Measurements from ENCODE around the gene WDR5.

WDR5 gene

GRCh38 chr9:134155812-134156377 lies 20.0 kb downstream of the WDR5 start:
- H3K4me3 ChIP-seq: no peak overlapping the region
- no peak overlapping the region for H3K27ac ChIP-seq

- H3K27ac ChIP-seq: no peak overlapping the region
- H3K4me3 ChIP-seq: no peak overlapping the region
Measured at GRCh38 chr9:134156564-134157377, 20.9 kb downstream of the WDR5 start.

DNA sequence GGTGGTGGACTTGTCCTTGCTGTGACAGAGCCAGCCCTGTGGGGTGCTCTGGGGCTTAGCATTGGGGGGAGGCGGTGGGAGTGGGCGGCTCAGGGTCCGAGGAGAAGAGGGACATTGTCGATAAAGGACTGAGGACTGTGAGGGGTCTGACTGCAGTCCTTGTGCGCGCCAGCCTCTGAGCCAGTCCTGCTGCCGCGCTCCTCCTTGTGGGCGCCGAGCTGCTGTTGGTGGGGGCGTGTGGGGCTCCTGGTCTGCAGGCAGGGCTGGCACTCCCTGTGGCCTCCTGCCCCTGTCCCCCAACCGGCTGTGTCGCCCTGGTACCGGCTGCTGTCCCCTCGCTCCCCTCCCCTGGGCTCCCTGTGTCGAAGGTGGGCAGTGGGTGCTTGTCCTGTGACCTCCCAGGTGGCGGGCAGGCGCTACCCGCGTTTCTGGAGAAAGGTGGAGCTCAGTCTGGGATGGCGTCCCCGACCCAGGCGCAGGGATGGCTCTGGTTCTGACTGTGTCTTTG lies 21.6 kb downstream of the WDR5 start:
- Histone ChIP-seq H3K4me3 (no peak overlapping the region), H3K27ac (no peak overlapping the region)

DNA sequence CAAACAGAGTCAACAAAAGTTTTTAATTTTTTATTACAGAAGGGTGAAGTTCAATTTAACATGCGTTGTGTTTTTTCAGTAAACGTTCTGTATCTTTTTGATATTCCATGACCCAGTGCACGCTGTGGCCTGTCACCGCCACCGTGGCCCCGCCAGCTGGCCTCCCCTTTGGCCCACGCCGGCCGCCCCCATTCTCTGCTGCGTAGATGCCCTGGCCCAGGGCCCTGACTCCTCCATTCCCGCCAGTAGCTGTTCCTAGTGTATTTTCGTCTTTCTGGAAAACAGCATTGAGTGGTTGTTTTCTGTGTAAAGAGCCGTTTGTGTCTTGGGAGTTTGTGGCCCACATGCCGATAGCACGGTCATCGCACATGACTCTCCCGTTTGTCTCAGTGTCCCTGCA lies 22.4 kb downstream of the WDR5 start:
- Histone ChIP-seq H3K27ac (no peak overlapping the region), H3K4me3 (no peak overlapping the region)

- no peak overlapping the region for H3K27ac ChIP-seq
Measured at GRCh38 chr9:134158753-134159392, 23.0 kb downstream of the WDR5 start.

DNA sequence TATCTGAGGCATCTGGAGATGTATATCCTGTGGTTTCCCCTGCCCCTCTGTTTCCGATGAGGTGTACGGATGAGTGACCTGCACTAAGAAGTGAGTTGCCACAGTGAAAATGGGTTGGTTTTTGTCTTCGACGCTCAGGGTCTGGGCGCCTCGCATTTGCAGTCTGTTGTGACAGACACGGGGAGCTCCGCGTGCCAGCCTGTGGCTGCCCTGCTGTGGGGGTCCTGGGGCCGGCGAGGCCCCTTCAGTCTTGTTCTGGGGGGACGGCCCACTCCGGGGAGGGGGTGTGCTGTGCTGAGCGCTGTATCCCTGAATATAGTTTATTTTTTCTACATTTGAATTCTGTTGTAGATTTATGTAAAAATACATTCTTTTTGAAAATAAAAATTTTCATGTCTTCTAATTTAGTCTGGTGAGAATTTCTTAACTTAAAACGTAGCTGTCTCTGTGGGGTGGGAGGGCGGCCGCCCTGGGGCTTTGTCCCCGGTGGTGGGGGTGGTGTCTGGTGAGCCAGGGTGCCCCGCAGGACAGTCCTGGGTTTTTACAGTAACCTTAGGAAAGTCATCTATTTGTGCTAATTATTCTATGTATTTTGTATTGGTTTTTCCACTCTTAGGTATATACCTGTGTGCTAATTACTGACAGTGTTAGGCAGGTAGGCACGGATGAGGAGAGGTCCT lies 23.8 kb downstream of the WDR5 start:
- no peak overlapping the region for H3K4me3 ChIP-seq
- no peak overlapping the region for H3K27ac ChIP-seq

More at GRCh38 chr9:134158753-134159392, 23.0 kb downstream of the WDR5 start:
- H3K4me3 ChIP-seq: no peak overlapping the region

DNA sequence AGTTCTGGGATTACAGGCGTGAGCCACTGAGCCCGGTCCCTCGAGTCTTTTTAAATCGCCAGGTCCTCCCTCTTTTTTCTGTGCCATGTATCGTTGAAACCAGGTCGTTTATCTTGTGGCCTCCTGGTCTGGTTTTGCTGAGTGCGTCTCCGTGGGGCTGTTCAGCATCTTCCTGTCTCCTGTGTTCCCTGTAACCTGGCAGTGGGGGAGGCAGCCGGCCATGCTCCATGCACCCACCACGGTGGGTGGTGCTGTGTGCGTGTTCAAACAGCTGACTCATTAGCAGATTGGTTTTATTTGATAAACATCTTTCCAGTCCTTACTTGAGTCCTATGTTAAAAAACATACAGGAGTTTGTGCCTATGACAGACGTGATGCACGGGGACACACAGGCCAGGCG lies 25.8 kb downstream of the WDR5 start:
- H3K4me3 ChIP-seq: no peak overlapping the region
- H3K27ac ChIP-seq: no peak overlapping the region

DNA sequence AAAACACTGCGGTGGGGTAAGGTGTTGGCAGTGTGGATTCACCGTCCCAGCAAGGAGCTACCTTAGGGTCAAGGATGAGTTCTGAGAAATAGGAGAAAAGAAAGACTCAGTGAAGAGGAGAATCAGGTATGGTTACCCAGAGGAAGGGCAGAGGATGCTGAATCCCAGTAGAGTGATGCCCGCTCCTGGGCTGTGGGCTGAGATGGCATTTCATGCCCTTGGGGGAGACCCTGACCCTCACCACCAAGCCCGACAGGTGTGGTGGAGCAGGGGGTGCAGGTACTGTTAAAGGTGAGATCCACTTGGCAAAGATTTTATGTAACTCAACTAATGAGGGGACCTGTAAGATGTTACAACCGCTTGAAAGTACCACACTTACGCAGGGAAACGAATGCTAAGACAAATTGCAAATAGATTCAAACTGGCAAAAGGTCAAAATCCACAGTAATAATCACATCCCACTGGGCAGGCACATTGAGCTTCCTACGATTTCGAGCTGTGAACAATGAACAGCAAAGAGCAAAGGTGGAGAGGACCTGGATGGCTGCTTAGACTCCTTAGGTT lies 26.4 kb downstream of the WDR5 start:
- Histone ChIP-seq H3K27ac (no peak overlapping the region), H3K4me3 (no peak overlapping the region)

- Histone ChIP-seq H3K4me3 (no peak overlapping the region), H3K27ac (peak overlapping the region in 2 of 21 experiments; percentile 24 to 82)
Measured at GRCh38 chr9:134162926-134163370, 27.1 kb downstream of the WDR5 start.

GRCh38 chr9:134163371-134164196 lies 27.7 kb downstream of the WDR5 start:
- H3K4me3 ChIP-seq: no peak overlapping the region

DNA sequence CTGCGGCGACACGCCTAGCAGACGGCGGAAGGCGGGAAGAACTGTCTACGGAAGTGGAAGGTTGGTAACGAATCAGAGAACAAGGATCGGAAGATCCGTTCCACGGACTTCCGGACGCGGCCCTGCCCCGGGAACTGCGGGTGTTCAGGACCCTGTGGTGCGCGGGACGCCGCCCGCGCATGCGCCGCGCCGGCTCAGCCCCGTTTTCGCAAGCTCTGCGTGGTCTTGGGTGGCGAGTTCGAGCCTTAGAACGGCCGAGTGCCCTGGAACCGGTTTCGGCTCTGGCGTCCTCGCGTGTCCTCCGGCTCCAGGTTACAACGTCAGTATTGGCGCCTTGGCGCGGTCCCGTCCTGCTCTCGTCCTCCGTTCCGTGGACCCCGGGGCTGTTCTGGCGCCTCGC lies 29.0 kb downstream of the WDR5 start:
- Histone ChIP-seq H3K4me3 (no peak overlapping the region), H3K27ac (no peak overlapping the region)

More at GRCh38 chr9:134163371-134164196, 27.7 kb downstream of the WDR5 start:
- H3K27ac ChIP-seq: peak overlapping the region in 3 of 21 experiments; percentile 1 to 82 (median 24)

DNA sequence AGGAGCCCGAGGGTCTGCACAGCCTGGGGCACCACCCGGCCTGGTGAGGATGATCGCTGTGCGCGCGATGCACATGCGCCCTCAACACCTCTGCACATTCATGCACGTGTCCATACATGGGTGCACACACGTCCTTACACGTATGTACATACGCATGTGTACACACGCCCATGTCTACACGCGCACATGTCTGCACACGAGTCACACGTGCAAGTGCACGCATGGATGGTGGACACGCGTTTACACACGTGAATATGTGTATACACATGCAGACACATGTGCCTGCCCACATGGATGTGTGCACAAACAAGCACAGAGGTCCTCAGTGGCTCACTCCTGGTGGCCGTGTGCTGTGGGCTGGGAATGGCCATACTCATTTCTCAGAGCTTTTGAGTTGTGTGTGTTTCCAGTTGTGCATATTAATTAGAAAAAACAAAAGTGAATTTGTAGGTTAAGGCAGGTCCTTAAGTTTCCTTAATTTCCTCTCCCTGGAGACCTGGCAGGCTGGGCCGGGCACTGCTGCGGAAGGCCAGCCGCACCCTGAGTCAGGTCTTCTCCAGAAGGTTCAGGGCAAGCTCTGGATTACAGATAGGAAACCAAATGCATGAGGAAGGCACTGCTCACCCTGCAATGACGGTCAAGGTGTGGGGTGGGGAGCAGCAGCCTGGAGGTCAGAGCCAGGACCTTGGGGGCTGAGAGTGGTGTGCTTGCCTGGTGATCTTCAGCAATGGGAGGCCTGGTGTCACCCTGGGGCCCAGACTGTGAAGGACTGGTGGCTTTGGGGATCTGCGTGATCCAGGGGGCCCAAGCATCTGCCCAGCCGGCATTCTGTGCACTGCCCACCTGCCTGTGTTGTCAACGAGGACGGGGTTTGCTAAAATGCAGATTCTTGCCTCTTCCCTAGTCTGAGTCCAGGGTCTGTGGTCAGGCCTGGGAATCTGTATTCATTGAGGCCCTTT lies 29.8 kb downstream of the WDR5 start:
- H3K4me3 ChIP-seq: no peak overlapping the region
- H3K27ac ChIP-seq: no peak overlapping the region

GRCh38 chr9:134166374-134166773 lies 30.5 kb downstream of the WDR5 start:
- H3K27ac ChIP-seq: no peak overlapping the region
- H3K4me3 ChIP-seq: no peak overlapping the region

DNA sequence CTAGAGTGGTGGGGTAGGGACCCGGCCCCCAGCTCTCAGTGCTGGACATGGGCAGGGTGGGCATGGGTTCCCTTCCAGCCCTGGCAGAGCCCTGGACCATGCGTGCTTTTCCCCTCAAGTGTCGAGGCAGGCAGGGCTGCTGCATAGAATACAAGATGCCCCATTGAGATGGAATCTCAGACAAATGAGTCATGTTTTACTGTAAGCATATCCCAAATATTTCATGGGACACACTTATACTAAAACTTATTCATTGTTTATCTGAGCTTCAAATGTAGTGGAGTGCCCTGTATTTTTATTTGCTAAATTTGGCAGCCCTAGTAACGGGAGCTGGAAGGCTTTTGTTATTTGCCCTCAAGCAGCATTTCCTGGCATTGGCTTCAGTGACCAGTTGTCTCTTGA lies 31.6 kb downstream of the WDR5 start:
- H3K4me3 ChIP-seq: no peak overlapping the region
- H3K27ac ChIP-seq: no peak overlapping the region

GRCh38 chr9:134168757-134169550 lies 33.1 kb downstream of the WDR5 start:
- Histone ChIP-seq H3K27ac (no peak overlapping the region), H3K4me3 (no peak overlapping the region)

DNA sequence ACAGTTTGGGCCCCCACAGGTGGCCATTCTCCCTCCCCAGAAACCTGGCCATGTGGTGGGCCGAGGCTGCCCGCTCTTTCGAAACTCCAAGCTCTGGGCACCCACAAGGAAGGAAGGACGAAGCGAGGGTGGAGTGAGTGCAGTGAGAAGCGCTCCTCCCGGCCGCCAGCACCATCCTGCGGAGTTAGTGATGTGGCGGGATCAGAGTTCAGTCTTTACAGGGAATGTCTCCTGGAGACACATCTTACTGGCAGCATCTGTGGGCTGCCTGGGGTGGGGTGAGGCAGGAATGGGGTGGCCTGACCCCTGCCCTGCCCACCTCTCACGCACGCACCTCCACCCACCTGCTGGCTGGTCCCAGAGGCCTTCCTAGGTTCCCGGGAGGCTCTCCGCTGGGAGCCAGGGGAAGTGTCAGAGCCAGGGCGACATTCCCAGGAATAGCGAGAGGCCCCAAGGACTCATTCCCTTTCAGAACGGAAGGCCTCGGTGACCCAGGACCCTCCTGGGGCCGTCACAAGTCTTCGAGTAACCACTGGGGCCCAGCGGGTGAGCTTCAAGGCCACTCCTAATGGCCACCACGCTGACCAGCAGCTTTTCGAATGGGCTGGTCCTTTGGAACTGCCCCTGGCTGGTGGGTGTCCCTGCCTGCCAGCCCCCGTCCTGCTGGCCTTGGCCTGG lies 34.0 kb downstream of the WDR5 start:
- Histone ChIP-seq H3K27ac (no peak overlapping the region), H3K4me3 (no peak overlapping the region)
